ENCODE results near the gene LRRC47. TPM values are rescaled to one million over a fixed set of nuclear protein-coding genes. Genes with fewer than 3 reads are reported as not detected.

Gene LRRC47
- total and polyA plus RNA-seq, 2 of the 13 experiments (the other 11 are each of a cell fraction or from before 2014, with no cell fraction given): 18.3 to 52.5 TPM

- no peak for TF ChIP-seq HOMEZ (CRISPR knock-in tag; IDR thresholded peaks at IDR 0.05; ENCODE audit: low read depth)
- TF ChIP-seq MIER3 (CRISPR knock-in tag; IDR thresholded peaks at IDR 0.05; ENCODE audit: borderline replicate concordance): no peak
- TF ChIP-seq ZFP90 (CRISPR knock-in tag; IDR thresholded peaks at IDR 0.05; ENCODE audit: borderline replicate concordance): no peak
- TF ChIP-seq PRDM10 (CRISPR knock-in tag; IDR thresholded peaks at IDR 0.05; ENCODE audit: low read depth): no peak
- TF ChIP-seq CREBL2 (CRISPR knock-in tag; IDR thresholded peaks at IDR 0.05; ENCODE audit: borderline replicate concordance): no peak
- no peak for TF ChIP-seq REXO4 (CRISPR knock-in tag; IDR thresholded peaks at IDR 0.05; ENCODE audit: borderline replicate concordance)
- peak; percentile 31; the same call in 1 of the 2 replicates for TF ChIP-seq ARNT2 (CRISPR knock-in tag; IDR thresholded peaks at IDR 0.05; ENCODE audit: low read depth)
- no peak for TF ChIP-seq NPAS2 (CRISPR knock-in tag; IDR thresholded peaks at IDR 0.05; ENCODE audit: borderline replicate concordance)
- 0 out of 2 replicates have a peak, but pooled peaks have one; percentile 37 for TF ChIP-seq ZSCAN5A (CRISPR knock-in tag; IDR thresholded peaks at IDR 0.05; ENCODE audit: borderline replicate concordance)
- TF ChIP-seq ATF2 (CRISPR knock-in tag; IDR thresholded peaks at IDR 0.05): no peak
- TF ChIP-seq HIC2 (CRISPR knock-in tag; IDR thresholded peaks at IDR 0.05; ENCODE audit: low read depth): no peak
- no peak for TF ChIP-seq DNMT1 (CRISPR knock-in tag; IDR thresholded peaks at IDR 0.05)
- TF ChIP-seq MLXIP (CRISPR knock-in tag; IDR thresholded peaks at IDR 0.05; ENCODE audit: borderline replicate concordance): no peak
- peak; percentile 25; the same call in 1 of the 2 replicates for TF ChIP-seq SIN3A (IDR thresholded peaks at IDR 0.05; ENCODE audit: borderline replicate concordance, low read depth, low read length)
Measured at GRCh38 chr1:3774276-3774945, 21.9 kb downstream of the LRRC47 start (continued).
